Left ventricle myocardium inferior (tissue), 1 donor: ENCODE measurements around the gene HIVEP2. TPM values are rescaled to one million over a fixed set of nuclear protein-coding genes. Genes with fewer than 3 reads are reported as not detected.

ENCODE experiments used
- DNase-seq: peaks from one replicate; pipeline ENCODE4 v3.0.0-alpha.2; 2020
- H3K27ac ChIP-seq: fragments of 200-600 bp; replicated peaks from 2 replicates; pipeline ENCODE4 v1.8.0; 2021
- H3K27me3 ChIP-seq: fragments of 200-600 bp; 2 replicates; pipeline ENCODE4 v1.8.0; 2021; ENCODE audit warnings: low read depth
- H3K36me3 ChIP-seq: fragments of 200-600 bp; 2 replicates; pipeline ENCODE4 v1.8.0; 2021
- H3K4me1 ChIP-seq: fragments of 200-600 bp; 2 replicates; pipeline ENCODE4 v1.8.0; 2021
- H3K4me3 ChIP-seq: fragments of 200-600 bp; 2 replicates; pipeline ENCODE4 v1.8.0; 2021; ENCODE audit warnings: mild to moderate bottlenecking, moderate library complexity
- H3K9me3 ChIP-seq: fragments of 200-600 bp; replicated peaks from 2 replicates; pipeline ENCODE4 v1.8.0; 2021
- CTCF ChIP-seq: fragments of 200-600 bp; IDR thresholded peaks from 2 replicates; pipeline ENCODE4 v1.8.0; 2021; ENCODE audit warnings: antibody characterized with exemption, mild to moderate bottlenecking, borderline replicate concordance
- intact Hi-C: fragments of 100-400 bp; cut with micrococcal nuclease; formaldehyde crosslinking; loops from one replicate; pipeline ENCODE4 v1.11.0; 2022
- total RNA-seq: library from RNA; stranded (reverse); fragmentation: NEBNext Ultra II Directional; extraction: Animal tissue kit (Norgen Biotek cat#: 25700); gene quantifications from one replicate; pipeline ENCODE4 v1.2.1, GENCODE V29; 2021
- donor health status: DM: no; HTN: yes; CAD: no; lungs with severe emphysema.

HIVEP2 gene
- total RNA-seq, 1 donor from 2014 or later, result 16.2 TPM

- no peak overlapping the region for H3K27ac ChIP-seq
- no peak for TF ChIP-seq CTCF
- no peaks in the 10 kb centered on the region for H3K36me3 ChIP-seq
- peaks cover 71% of the 10 kb centered on the region for H3K4me1 ChIP-seq
- intact Hi-C loops, result no loop called here
- no peak for DNase-seq
- no peaks in the 10 kb centered on the region for H3K27me3 ChIP-seq
- H3K4me3 ChIP-seq, result no peak overlapping the region
- no peaks in the 10 kb centered on the region for H3K9me3 ChIP-seq
These were observed 122.6 kb downstream of the HIVEP2 start for GRCh38 chr6:142822383-142822782.

DNA sequence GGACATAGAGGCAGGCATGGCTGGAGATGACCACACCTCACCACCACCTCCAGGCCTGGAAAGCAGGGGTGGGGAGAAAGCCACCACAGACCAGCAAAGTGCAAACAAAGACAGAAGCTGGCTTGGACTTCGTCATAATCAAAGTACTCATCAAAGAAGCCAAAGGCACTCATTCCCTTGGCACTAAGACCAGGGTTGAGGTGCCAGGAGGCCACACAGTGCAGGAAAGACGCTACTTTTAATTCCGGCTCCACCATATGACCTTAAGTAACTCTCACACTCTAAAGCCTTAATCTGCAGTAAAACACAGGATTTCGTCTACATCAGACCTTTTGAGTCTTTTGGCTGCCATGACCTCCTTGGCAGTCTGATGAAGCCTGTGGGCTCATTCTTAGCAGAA lies 123.1 kb downstream of the HIVEP2 start:
- DNase-seq, result no peak
- intact Hi-C loops, result no loop called here
- Histone ChIP-seq H3K27ac (peak overlapping the region; percentile 85), H3K4me1 (peaks cover 65% of the 10 kb centered on the region), H3K27me3 (no peaks in the 10 kb centered on the region), H3K9me3 (no peaks in the 10 kb centered on the region), H3K36me3 (no peaks in the 10 kb centered on the region), H3K4me3 (no peak overlapping the region)
- TF ChIP-seq CTCF, result no peak

- no peak overlapping the region for H3K4me3 ChIP-seq
- intact Hi-C loops, result no loop called here
- no peak for DNase-seq
- H3K27ac ChIP-seq, result peak overlapping the region; percentile 85
- no peaks in the 10 kb centered on the region for H3K36me3 ChIP-seq
- no peaks in the 10 kb centered on the region for H3K27me3 ChIP-seq
- H3K4me1 ChIP-seq, result peaks cover 63% of the 10 kb centered on the region
- H3K9me3 ChIP-seq, result no peaks in the 10 kb centered on the region
- no peak for TF ChIP-seq CTCF
These were observed 123.7 kb downstream of the HIVEP2 start for GRCh38 chr6:142821164-142821716.

DNA sequence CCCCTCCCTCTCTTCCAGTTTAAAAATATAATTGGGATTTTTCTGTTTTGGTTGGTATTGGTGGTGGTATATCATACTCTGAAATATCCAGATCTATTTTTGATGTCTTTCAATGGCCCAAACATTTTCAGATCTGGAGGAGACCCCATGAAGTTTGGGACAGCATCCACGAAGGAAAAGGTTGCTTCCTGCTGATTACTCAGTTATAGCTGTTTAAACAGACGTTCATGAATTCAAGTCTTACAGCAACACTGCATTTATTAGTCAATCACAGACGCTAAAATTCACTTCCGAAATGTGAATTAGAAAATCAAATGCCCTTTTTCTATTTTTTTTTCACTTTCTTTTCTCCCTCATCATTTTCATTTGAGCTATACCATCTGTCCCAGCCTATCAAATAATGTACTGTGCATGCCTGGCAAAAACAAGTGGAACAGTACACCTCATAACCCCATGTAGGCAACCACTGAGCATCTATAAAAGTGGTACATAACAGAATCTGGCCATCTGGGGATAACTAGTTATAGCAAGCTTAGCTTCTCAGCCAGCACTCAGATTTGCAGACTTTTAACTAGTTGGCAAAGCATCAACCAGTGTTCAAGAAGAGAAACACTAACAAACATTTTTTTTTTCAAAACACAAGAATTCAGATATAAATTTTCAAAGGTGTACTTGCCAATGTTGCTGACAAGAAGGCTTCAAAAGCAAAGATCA lies 124.5 kb downstream of the HIVEP2 start:
- intact Hi-C loops, result no loop called here
- Histone ChIP-seq H3K27me3 (no peaks in the 10 kb centered on the region), H3K36me3 (no peaks in the 10 kb centered on the region), H3K4me3 (peak overlapping the region; percentile 59), H3K9me3 (no peaks in the 10 kb centered on the region), H3K4me1 (peaks cover 68% of the 10 kb centered on the region), H3K27ac (peak overlapping the region; percentile 85)
- no peak for TF ChIP-seq CTCF
- no peak for DNase-seq

GRCh38 chr6:142819603-142820337 lies 125.2 kb downstream of the HIVEP2 start:
- TF ChIP-seq CTCF, result no peak
- Histone ChIP-seq H3K9me3 (no peaks in the 10 kb centered on the region), H3K4me3 (peak overlapping the region; percentile 59), H3K27me3 (no peaks in the 10 kb centered on the region), H3K4me1 (peaks cover 64% of the 10 kb centered on the region), H3K36me3 (no peaks in the 10 kb centered on the region), H3K27ac (peak overlapping the region; percentile 85)
- intact Hi-C loops, result no loop called here
- DNase-seq, result no peak
